Adrenal gland (tissue), 12 donors: ENCODE measurements around the gene NRXN3. TPM values are rescaled to one million over a fixed set of nuclear protein-coding genes. Genes with fewer than 3 reads are reported as not detected.

Experiments
- DNase-seq, 7 donors: peaks; one replicate each; pipeline ENCODE4 v3.0.0-alpha.2; 2019 to 2020
- H3K27ac ChIP-seq, 5 donors: fragments of 200-600 bp; sonication (generic) in 4 of 5; 1 replicate in 3 of 5; 2 replicates in 2 of 5; pipeline versions ENCODE4 v1.5.1 to v1.8.0; 2016 to 2020; ENCODE audit warnings: mild to moderate bottlenecking in 1 of 5
- H3K27me3 ChIP-seq: fragments of 200-600 bp; 2 replicates; pipeline ENCODE4 v1.8.0; 2021
- H3K36me3 ChIP-seq, 2 donors: fragments of 200-600 bp; replicated peaks in 1 of 2; 1 replicate in 1 of 2; 2 replicates in 1 of 2; pipeline versions ENCODE4 v1.5.1 to v1.8.0; 2018 to 2022
- H3K4me1 ChIP-seq, 2 donors: fragments of 200-600 bp; replicated peaks in 1 of 2; 1 replicate in 1 of 2; 2 replicates in 1 of 2; pipeline versions ENCODE4 v1.5.1 to v1.8.0; 2018 to 2021
- H3K4me3 ChIP-seq, 4 donors: fragments of 200-600 bp; sonication (generic) in 3 of 4; one replicate each; pipeline ENCODE4 v1.5.1; 2016 to 2018
- H3K9me3 ChIP-seq, 3 donors: fragments of 200-600 bp; sonication (generic) in 1 of 3; replicated peaks in 1 of 3; 1 replicate in 2 of 3; 2 replicates in 1 of 3; pipeline versions ENCODE4 v1.5.1 to v1.8.0; 2016 to 2021
- POLR2A ChIP-seq, 2 donors: fragments of 450-650 bp; IDR thresholded peaks; one replicate each; pipeline ENCODE4 v1.6.1; 2017; ENCODE audit warnings: antibody characterized with exemption in 2 of 2, mild to moderate bottlenecking in 2 of 2, moderate library complexity in 1 of 2
- WGBS, 4 donors: extraction: QIAGEN DNeasy Blood & Tissue Kit in 2 of 4; methylation state at CpG; one replicate each; pipeline versions ENCODE4 v1.1.5 to v1.1.7; 2013 to 2017; 5-methylcytosine and 5-hydroxymethylcytosine counted together
- intact Hi-C, 2 donors: fragments of 100-400 bp; cut with DNase I; formaldehyde crosslinking; loops; one replicate each; pipeline versions ENCODE4 v1.14.1 to v1.15.0; 2022 to 2023
- polyA plus RNA-seq, 3 donors: library from polyadenylated mRNA; stranded (reverse); fragments of 200-250 nt in 2 of 3; fragments of 350-450 nt in 1 of 3; fragmentation: Illumina TruSeq in 1 of 3; extraction: RNeasy Lipid Tissue Mini Kit (QIAGEN cat#74804) in 1 of 3; gene quantifications; one replicate each; pipeline ENCODE4 v1.2.3, GENCODE V29; 2013 to 2014
- total RNA-seq, 9 donors: library from RNA; depleted of rRNA in 4 of 9; stranded (reverse); fragments of >200 nt in 4 of 9; fragments of 120-200 nt in 1 of 9; fragmentation: NEBNext Ultra II Directional in 1 of 9; extraction: Animal tissue kit (Norgen Biotek cat#: 25700) in 1 of 9; gene quantifications; one replicate each; pipeline versions ENCODE4 v1.1.0 to v1.2.4, GENCODE V29; 2013 to 2023
- TF ChIP-seq, protein P1 (sequence below), 6 experiments: fragments of 450-650 bp in 4 of 6; fragments of 200-600 bp in 2 of 6; sonication (generic) in 1 of 6; IDR thresholded peaks; 1 replicate in 5 of 6; 2 replicates in 1 of 6; pipeline versions ENCODE4 v1.5.1 to v1.8.0; 2016 to 2021; ENCODE audit warnings: antibody characterized with exemption in 6 of 6, mild to moderate bottlenecking in 2 of 6, moderate library complexity in 1 of 6
- donor health status: healthy with polysubstance abuse.
- donor health status: Bipolar disorder and iron deficiency.
- donor health status: DM: yes; HTN: yes; CAD: no.
- donor health status: DM: no; HTN: no; CAD: no.
- donor health status: DM: no; HTN: no; CAD: no.
- donor health status: DM: yes; HTN: yes; CAD: no.

Gene NRXN3
- total and polyA plus RNA-seq, 12 donors: 0.09 to 8.5 (median 1.6) TPM

DNA sequence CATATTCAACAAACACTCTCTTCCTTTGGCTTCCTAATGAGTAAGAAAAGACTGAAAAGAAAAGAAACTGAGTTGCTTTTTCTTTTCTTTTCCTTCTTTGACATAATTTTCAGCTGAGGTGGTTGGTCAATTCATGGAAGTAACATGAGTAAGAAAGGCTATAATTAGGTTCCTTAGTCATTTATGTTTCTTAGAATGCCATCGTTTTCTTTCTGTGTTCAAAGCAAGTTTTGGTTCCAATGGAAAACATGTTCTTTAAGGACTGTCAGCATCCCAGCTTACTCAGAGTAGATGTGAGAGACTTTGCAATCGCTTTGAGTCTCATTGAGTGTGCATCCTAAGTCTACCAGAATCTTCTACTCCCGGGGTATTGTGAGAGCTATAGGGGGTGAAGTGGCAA lies 1158.7 kb downstream of the NRXN3 start:
- H3K4me1 ChIP-seq: no peaks in the 10 kb centered on the region
- no peaks in the 10 kb centered on the region for H3K36me3 ChIP-seq
- no peaks in the 10 kb centered on the region for H3K9me3 ChIP-seq
- WGBS, 4 donors: 57 to 80% (median 69%) methylated on average over 3 of the region's 3 CpGs
- TF ChIP-seq POLR2A (IDR thresholded peaks at IDR 0.05): no peak
- TF ChIP-seq, protein P1, sequence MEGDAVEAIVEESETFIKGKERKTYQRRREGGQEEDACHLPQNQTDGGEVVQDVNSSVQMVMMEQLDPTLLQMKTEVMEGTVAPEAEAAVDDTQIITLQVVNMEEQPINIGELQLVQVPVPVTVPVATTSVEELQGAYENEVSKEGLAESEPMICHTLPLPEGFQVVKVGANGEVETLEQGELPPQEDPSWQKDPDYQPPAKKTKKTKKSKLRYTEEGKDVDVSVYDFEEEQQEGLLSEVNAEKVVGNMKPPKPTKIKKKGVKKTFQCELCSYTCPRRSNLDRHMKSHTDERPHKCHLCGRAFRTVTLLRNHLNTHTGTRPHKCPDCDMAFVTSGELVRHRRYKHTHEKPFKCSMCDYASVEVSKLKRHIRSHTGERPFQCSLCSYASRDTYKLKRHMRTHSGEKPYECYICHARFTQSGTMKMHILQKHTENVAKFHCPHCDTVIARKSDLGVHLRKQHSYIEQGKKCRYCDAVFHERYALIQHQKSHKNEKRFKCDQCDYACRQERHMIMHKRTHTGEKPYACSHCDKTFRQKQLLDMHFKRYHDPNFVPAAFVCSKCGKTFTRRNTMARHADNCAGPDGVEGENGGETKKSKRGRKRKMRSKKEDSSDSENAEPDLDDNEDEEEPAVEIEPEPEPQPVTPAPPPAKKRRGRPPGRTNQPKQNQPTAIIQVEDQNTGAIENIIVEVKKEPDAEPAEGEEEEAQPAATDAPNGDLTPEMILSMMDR (IDR thresholded peaks at IDR 0.05): no peak
- no peak overlapping the region for H3K27ac ChIP-seq
- no peak overlapping the region for H3K4me3 ChIP-seq
- no peak for DNase-seq
- no peaks in the 10 kb centered on the region for H3K27me3 ChIP-seq
- intact Hi-C loops: no loop called here

DNA sequence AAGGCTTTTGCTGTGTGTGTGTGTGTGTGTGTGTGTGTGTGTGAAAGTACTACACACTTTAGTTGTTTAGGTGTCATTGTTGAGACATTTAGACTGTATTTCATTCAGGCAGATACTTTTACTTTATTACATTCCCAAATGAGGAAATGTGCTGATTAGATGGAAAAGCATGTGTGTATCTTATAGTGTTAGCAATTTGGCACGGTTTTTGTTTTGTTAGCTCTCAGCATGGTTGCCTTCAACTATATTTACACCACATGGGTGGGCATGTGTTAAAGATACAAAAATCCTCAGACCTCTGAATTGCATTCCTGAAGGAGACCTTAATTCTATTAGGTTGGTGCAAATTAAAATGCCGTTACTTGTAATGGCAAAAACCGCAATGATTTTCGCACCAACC lies 1161.7 kb downstream of the NRXN3 start:
- intact Hi-C loops: no loop called here
- no peak for DNase-seq
- 74 to 81% (median 77%) methylated on average over 4 of the region's 4 CpGs for WGBS, 4 donors

DNA sequence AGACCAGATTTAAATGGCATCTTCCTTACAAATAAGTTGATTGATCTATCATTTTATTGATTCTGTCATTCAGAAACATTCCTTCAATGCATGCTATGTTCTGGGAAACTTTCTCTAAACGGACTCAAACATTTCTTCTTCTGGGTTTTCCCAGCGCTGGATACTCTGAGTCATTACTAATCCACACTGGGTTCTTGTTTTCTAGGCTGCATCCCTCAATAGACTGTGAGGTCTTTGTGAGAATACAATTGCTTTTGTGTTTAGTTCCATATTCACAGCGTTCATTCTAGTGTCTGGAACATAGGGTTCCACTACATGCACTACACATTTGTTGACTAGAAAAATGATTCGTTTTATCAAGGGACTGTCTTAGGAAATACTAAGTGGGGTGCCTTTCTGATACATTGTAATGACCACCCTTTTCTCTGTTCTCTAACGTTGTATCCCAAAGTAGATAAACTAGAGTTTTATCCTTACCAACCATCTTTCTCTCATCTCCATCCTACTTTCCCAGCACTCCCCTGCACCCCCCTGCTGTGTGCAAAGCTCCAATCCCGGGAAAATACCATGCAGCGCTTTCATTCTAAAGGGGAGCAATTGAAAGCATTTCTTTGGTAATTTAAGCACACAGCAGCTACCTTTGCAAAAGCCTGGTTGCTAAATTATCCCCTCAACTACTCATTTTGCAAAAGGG lies 1162.5 kb downstream of the NRXN3 start:
- H3K4me1 ChIP-seq: no peaks in the 10 kb centered on the region
- no peak overlapping the region for H3K27ac ChIP-seq
- intact Hi-C loops: no loop called here
- no peak for DNase-seq
- TF ChIP-seq, protein P1 (IDR thresholded peaks at IDR 0.05): no peak
- no peak for TF ChIP-seq POLR2A (IDR thresholded peaks at IDR 0.05)
- H3K27me3 ChIP-seq: no peaks in the 10 kb centered on the region
- 36 to 47% (median 40%) methylated on average over 7 of the region's 7 CpGs for WGBS, 4 donors
- no peaks in the 10 kb centered on the region for H3K9me3 ChIP-seq
- H3K36me3 ChIP-seq: no peaks in the 10 kb centered on the region
- no peak overlapping the region for H3K4me3 ChIP-seq

More for the DNA sequence above, 1161.7 kb downstream of the NRXN3 start:
- Histone ChIP-seq H3K27ac (no peak overlapping the region), H3K4me3 (no peak overlapping the region), H3K36me3 (no peaks in the 10 kb centered on the region), H3K27me3 (no peaks in the 10 kb centered on the region), H3K4me1 (no peaks in the 10 kb centered on the region), H3K9me3 (no peaks in the 10 kb centered on the region)
- TF ChIP-seq POLR2A (IDR thresholded peaks at IDR 0.05): no peak
- TF ChIP-seq, protein P1 (IDR thresholded peaks at IDR 0.05): no peak

DNA sequence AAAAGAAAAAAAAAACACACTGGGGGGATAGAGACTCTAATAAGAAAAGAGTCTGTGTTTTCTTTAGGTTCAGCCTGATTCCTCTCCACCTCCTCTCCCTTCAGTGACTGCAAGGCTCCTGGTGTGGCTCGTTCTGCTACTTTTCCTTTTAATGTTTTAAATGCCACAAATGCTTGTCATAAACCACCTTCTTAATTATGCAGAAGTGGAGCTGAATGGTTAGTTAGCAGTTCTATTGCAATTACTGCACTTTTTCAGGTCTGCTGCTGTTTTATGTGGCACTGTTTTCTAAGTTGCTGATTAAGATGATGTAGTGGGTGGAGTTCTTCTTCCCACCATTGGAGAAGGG lies 1163.0 kb downstream of the NRXN3 start:
- no peak for TF ChIP-seq POLR2A (IDR thresholded peaks at IDR 0.05)
- TF ChIP-seq, protein P1 (IDR thresholded peaks at IDR 0.05): no peak
- Histone ChIP-seq H3K36me3 (no peaks in the 10 kb centered on the region), H3K4me3 (no peak overlapping the region), H3K4me1 (no peaks in the 10 kb centered on the region), H3K9me3 (no peaks in the 10 kb centered on the region), H3K27ac (no peak overlapping the region), H3K27me3 (no peaks in the 10 kb centered on the region)
- 15 to 50% (median 30%) methylated on average over 1 of the region's 1 CpG for WGBS, 4 donors
- intact Hi-C loops: no loop called here
- DNase-seq: no peak
